ENCODE data around the gene UBB.

The UBB gene

DNA sequence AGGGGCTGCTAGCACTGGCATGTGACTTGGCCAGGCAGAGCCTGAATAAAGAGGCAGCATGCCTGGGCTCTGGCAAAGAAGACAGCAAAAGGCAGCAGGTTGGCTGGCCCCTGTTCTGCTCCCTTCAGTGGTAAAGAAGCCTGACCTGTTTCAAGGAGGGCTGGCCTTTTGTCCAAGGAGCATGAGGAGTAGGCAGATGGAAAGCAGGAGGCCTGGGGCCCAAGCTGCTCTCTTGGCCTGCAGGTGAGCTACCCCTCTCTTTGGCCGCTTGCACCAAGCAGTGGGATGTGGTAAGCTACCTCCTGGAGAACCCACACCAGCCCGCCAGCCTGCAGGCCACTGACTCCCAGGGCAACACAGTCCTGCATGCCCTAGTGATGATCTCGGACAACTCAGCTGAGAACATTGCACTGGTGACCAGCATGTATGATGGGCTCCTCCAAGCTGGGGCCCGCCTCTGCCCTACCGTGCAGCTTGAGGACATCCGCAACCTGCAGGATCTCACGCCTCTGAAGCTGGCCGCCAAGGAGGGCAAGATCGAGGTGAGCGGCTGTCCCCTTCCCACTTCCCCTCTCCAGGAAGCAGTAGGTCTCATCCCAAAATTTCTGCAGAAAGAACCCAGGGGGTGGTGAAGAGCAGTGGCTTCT lies 42.5 kb downstream of the UBB start:
- peaks cover 14 to 25% of the 10 kb centered on the region in 2 experiments for H3K4me1 ChIP-seq (ENCODE audit: control insufficient read depth in 1 of 2, insufficient read depth in 2 of 2, low read length in 2 of 2)
- H3K4ac ChIP-seq (ENCODE audit: low read depth, low read length): no peak overlapping the region
- H3K36me3 ChIP-seq (ENCODE audit: control insufficient read depth in 1 of 2, insufficient read depth in 2 of 2, low read length in 2 of 2): peaks cover 0 to 9% of the 10 kb centered on the region in 2 experiments
- H2BK5ac ChIP-seq (ENCODE audit: low read depth, low read length, poor library complexity): no peak overlapping the region
- H3K27me3 ChIP-seq (ENCODE audit: insufficient read depth, low read length): no peaks in the 10 kb centered on the region
- no peak overlapping the region for H3K18ac ChIP-seq (ENCODE audit: low read length)
- DNase-seq: no peak
- H2AK5ac ChIP-seq (ENCODE audit: low read length): no peak overlapping the region
- H3K79me1 ChIP-seq (ENCODE audit: low read length): peaks cover 13% of the 10 kb centered on the region
- H3K4me2 ChIP-seq (ENCODE audit: low read length): no peak overlapping the region
- no peak overlapping the region for H4K8ac ChIP-seq (ENCODE audit: low read depth, low read length)
- no peak overlapping the region for H4K12ac ChIP-seq (ENCODE audit: low read depth, low read length)
- H2AFZ ChIP-seq (ENCODE audit: insufficient read depth, low read length, poor library complexity): no peak overlapping the region
- H4K91ac ChIP-seq (ENCODE audit: low read depth, low read length): no peak overlapping the region
- no peak overlapping the region for H3K9ac ChIP-seq (ENCODE audit: low read length)
- no peak overlapping the region for H3K23ac ChIP-seq (ENCODE audit: low read length)
- H3K9me3 ChIP-seq (ENCODE audit: insufficient read depth, low read depth, low read length): no peaks in the 10 kb centered on the region
- H2BK120ac ChIP-seq (ENCODE audit: insufficient read depth, low read length, poor library complexity): no peak overlapping the region
- WGBS (ENCODE audit: extremely low coverage, insufficient coverage, insufficient read length): no CpG with 5 or more reads among the region's 10 CpGs
- no peak overlapping the region for H3K4me3 ChIP-seq (ENCODE audit: low read depth, low read length)
- H2BK12ac ChIP-seq (ENCODE audit: low read length): no peak overlapping the region
- H3K79me2 ChIP-seq (ENCODE audit: control insufficient read depth, insufficient read depth, low read length, poor library complexity): peaks cover 2% of the 10 kb centered on the region
- H3K14ac ChIP-seq (ENCODE audit: low read length): no peak overlapping the region
- H3K27ac ChIP-seq (ENCODE audit: low read depth, low read length): no peak overlapping the region

DNA sequence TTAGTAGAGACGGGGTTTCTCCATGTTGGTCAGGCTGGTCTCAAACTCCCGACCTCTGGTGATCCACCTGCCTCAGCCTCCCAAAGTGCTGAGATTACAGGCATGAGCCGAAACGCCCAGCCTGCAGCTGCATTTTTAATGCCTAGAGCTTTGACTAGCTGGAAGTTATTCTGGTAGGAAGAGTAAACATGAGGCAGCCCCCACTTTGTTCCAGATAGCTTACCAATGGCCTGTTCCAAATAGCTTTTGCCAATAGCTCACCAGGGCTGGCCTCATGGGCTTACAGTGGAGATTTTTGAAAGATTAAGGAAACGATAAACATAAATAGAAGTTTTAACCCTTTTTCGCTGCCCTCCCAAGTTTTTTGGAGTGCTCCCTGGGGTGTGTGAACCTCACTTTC lies 44.3 kb downstream of the UBB start:
- Histone ChIP-seq H3K14ac (ENCODE audit: low read length) (no peak overlapping the region), H2BK120ac (ENCODE audit: insufficient read depth, low read length, poor library complexity) (no peak overlapping the region), H4K8ac (ENCODE audit: low read depth, low read length) (no peak overlapping the region), H2BK5ac (ENCODE audit: low read depth, low read length, poor library complexity) (no peak overlapping the region), H3K18ac (ENCODE audit: low read length) (no peak overlapping the region), H3K4ac (ENCODE audit: low read depth, low read length) (no peak overlapping the region), H4K91ac (ENCODE audit: low read depth, low read length) (no peak overlapping the region), H2AFZ (ENCODE audit: insufficient read depth, low read length, poor library complexity) (no peak overlapping the region), H3K79me1 (ENCODE audit: low read length) (peaks cover under 1% of the 10 kb centered on the region), H3K4me1 (ENCODE audit: control insufficient read depth in 1 of 2, insufficient read depth in 2 of 2, low read length in 2 of 2) (peaks cover under 1 to 8% of the 10 kb centered on the region in 2 experiments), H3K4me3 (ENCODE audit: low read depth, low read length) (no peak overlapping the region), H2AK5ac (ENCODE audit: low read length) (no peak overlapping the region), H3K9ac (ENCODE audit: low read length) (no peak overlapping the region), H3K36me3 (ENCODE audit: control insufficient read depth in 1 of 2, insufficient read depth in 2 of 2, low read length in 2 of 2) (peaks cover 0 to 15% of the 10 kb centered on the region in 2 experiments), H3K79me2 (ENCODE audit: control insufficient read depth, insufficient read depth, low read length, poor library complexity) (peaks cover under 1% of the 10 kb centered on the region), H4K12ac (ENCODE audit: low read depth, low read length) (no peak overlapping the region), H3K23ac (ENCODE audit: low read length) (no peak overlapping the region), H3K27me3 (ENCODE audit: insufficient read depth, low read length) (no peaks in the 10 kb centered on the region), H3K9me3 (ENCODE audit: insufficient read depth, low read depth, low read length) (no peaks in the 10 kb centered on the region), H3K4me2 (ENCODE audit: low read length) (no peak overlapping the region), H2BK12ac (ENCODE audit: low read length) (no peak overlapping the region), H3K27ac (ENCODE audit: low read depth, low read length) (no peak overlapping the region)
- no CpG with 5 or more reads among the region's 6 CpGs for WGBS (ENCODE audit: extremely low coverage, insufficient coverage, insufficient read length)
- DNase-seq: no peak

DNA sequence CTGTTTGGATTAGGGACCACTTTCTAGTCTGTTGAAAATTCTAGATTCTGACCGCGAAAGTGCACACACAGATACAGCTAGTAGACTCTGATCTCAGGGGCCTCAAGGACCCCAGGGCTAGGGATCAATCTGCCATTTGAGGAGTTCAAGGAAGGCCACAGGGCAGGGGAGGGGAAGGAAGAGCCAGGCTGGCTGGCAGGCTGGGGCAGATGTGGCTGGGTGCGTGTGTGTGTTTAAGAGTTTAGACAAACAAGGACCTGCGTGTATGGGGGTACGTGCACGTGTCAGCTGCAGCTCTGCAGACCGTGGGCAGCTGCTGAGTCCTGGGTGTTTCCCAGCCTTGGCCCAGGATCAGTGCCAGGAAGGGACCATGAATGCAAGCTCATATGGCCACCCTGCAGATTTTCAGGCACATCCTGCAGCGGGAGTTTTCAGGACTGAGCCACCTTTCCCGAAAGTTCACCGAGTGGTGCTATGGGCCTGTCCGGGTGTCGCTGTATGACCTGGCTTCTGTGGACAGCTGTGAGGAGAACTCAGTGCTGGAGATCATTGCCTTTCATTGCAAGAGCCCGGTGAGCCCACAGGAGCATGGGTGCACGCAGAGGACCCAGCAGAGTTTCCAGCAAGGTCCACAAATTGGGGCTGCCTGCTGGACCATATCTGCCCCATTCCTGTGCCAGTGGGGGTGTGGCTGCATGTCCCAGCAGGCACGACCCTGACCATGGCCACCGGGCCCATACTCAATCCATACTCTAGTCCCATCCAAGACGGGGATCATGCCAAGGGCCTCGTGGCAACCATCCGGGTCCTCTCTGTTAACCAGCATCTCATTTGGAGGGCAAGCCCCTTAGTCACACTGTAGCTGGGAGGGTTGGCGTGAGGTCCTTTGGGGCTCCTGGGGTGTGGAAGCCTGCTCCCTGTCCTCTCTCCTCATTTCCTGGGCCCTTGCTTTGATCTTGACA lies 45.1 kb downstream of the UBB start:
- no peaks in the 10 kb centered on the region for H3K79me1 ChIP-seq (ENCODE audit: low read length)
- no peak overlapping the region for H3K27ac ChIP-seq (ENCODE audit: low read depth, low read length)
- no peak overlapping the region for H2AK5ac ChIP-seq (ENCODE audit: low read length)
- H3K4me1 ChIP-seq (ENCODE audit: control insufficient read depth in 1 of 2, insufficient read depth in 2 of 2, low read length in 2 of 2): peaks cover 0 to 6% of the 10 kb centered on the region in 2 experiments
- H2BK5ac ChIP-seq (ENCODE audit: low read depth, low read length, poor library complexity): no peak overlapping the region
- no peak overlapping the region for H3K14ac ChIP-seq (ENCODE audit: low read length)
- no peak overlapping the region for H2BK120ac ChIP-seq (ENCODE audit: insufficient read depth, low read length, poor library complexity)
- no peak for DNase-seq
- H4K12ac ChIP-seq (ENCODE audit: low read depth, low read length): no peak overlapping the region
- H3K27me3 ChIP-seq (ENCODE audit: insufficient read depth, low read length): no peaks in the 10 kb centered on the region
- no peak overlapping the region for H3K18ac ChIP-seq (ENCODE audit: low read length)
- H2AFZ ChIP-seq (ENCODE audit: insufficient read depth, low read length, poor library complexity): no peak overlapping the region
- no peak overlapping the region for H3K9ac ChIP-seq (ENCODE audit: low read length)
- no peak overlapping the region for H2BK12ac ChIP-seq (ENCODE audit: low read length)
- no CpG with 5 or more reads among the region's 20 CpGs for WGBS (ENCODE audit: extremely low coverage, insufficient coverage, insufficient read length)
- no peak overlapping the region for H3K4ac ChIP-seq (ENCODE audit: low read depth, low read length)
- no peak overlapping the region for H3K4me2 ChIP-seq (ENCODE audit: low read length)
- no peak overlapping the region for H4K8ac ChIP-seq (ENCODE audit: low read depth, low read length)
- no peaks in the 10 kb centered on the region for H3K79me2 ChIP-seq (ENCODE audit: control insufficient read depth, insufficient read depth, low read length, poor library complexity)
- H3K4me3 ChIP-seq (ENCODE audit: low read depth, low read length): no peak overlapping the region
- H3K36me3 ChIP-seq (ENCODE audit: control insufficient read depth in 1 of 2, insufficient read depth in 2 of 2, low read length in 2 of 2): peaks cover 0 to 15% of the 10 kb centered on the region in 2 experiments
- no peak overlapping the region for H4K91ac ChIP-seq (ENCODE audit: low read depth, low read length)
- no peaks in the 10 kb centered on the region for H3K9me3 ChIP-seq (ENCODE audit: insufficient read depth, low read depth, low read length)
- H3K23ac ChIP-seq (ENCODE audit: low read length): no peak overlapping the region

DNA sequence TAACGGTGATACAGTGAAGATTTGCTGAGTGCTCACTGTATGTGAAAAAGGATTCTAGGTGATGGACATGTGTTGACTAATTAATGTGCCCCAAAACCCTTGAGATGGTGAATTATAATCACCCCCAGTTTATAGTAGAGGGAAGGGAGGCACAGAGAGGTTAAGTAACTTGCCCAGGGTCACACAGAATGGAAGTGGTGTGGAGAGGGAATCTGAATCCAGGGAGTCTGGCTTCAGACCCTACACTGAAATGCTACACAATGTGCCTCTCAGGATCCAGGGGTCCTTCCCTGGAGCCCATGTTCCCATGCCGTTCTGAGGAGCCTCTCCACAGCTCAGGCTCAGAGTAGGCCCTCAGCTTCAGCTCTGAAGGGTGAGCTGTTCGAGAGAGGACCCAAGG lies 46.1 kb downstream of the UBB start:
- H2BK120ac ChIP-seq (ENCODE audit: insufficient read depth, low read length, poor library complexity): no peak overlapping the region
- H4K91ac ChIP-seq (ENCODE audit: low read depth, low read length): no peak overlapping the region
- no peak overlapping the region for H3K27ac ChIP-seq (ENCODE audit: low read depth, low read length)
- no peaks in the 10 kb centered on the region for H3K27me3 ChIP-seq (ENCODE audit: insufficient read depth, low read length)
- no peak overlapping the region for H2AK5ac ChIP-seq (ENCODE audit: low read length)
- peaks cover 5% of the 10 kb centered on the region for H3K9me3 ChIP-seq (ENCODE audit: insufficient read depth, low read depth, low read length)
- H2BK5ac ChIP-seq (ENCODE audit: low read depth, low read length, poor library complexity): no peak overlapping the region
- H3K23ac ChIP-seq (ENCODE audit: low read length): no peak overlapping the region
- H3K79me1 ChIP-seq (ENCODE audit: low read length): no peaks in the 10 kb centered on the region
- DNase-seq: no peak
- H3K4me2 ChIP-seq (ENCODE audit: low read length): no peak overlapping the region
- H2AFZ ChIP-seq (ENCODE audit: insufficient read depth, low read length, poor library complexity): no peak overlapping the region
- H3K4ac ChIP-seq (ENCODE audit: low read depth, low read length): no peak overlapping the region
- no peak overlapping the region for H3K4me3 ChIP-seq (ENCODE audit: low read depth, low read length)
- H3K9ac ChIP-seq (ENCODE audit: low read length): no peak overlapping the region
- H3K14ac ChIP-seq (ENCODE audit: low read length): no peak overlapping the region
- H2BK12ac ChIP-seq (ENCODE audit: low read length): no peak overlapping the region
- no peak overlapping the region for H3K18ac ChIP-seq (ENCODE audit: low read length)
- peaks cover 0 to 6% of the 10 kb centered on the region in 2 experiments for H3K4me1 ChIP-seq (ENCODE audit: control insufficient read depth in 1 of 2, insufficient read depth in 2 of 2, low read length in 2 of 2)
- H3K36me3 ChIP-seq (ENCODE audit: control insufficient read depth in 1 of 2, insufficient read depth in 2 of 2, low read length in 2 of 2): peaks cover 0 to 16% of the 10 kb centered on the region in 2 experiments
- WGBS (ENCODE audit: extremely low coverage, insufficient coverage, insufficient read length): no CpG with 5 or more reads among the region's 3 CpGs
- no peak overlapping the region for H4K12ac ChIP-seq (ENCODE audit: low read depth, low read length)
- H4K8ac ChIP-seq (ENCODE audit: low read depth, low read length): no peak overlapping the region
- H3K79me2 ChIP-seq (ENCODE audit: control insufficient read depth, insufficient read depth, low read length, poor library complexity): no peaks in the 10 kb centered on the region

Measured in trophoblast cell (in vitro differentiated cells and primary cell).